CD14-positive monocyte (primary cell): ENCODE results near the gene PYM1. TPM values are rescaled to one million over a fixed set of nuclear protein-coding genes. Genes with fewer than 3 reads are reported as not detected.

ENCODE experiments used
- DNase-seq, 3 donors: peaks; one replicate each; pipeline ENCODE4 v3.0.0-alpha.2; 2011 to 2022
- H2AFZ ChIP-seq: 2 replicates; pipeline ENCODE4 v1.6.0; 2012; ENCODE audit warnings: mild to moderate bottlenecking, low read depth, low read length, inconsistent platforms; ENCODE audit not compliant: insufficient read depth, poor library complexity, severe bottlenecking
- H3K27ac ChIP-seq, 2 donors: 1 replicate in 1 of 2; 2 replicates in 1 of 2; pipeline ENCODE4 v1.5.1; 2012 to 2013; ENCODE audit warnings: low read length in 2 of 2, control low read depth in 1 of 2, inconsistent platforms in 1 of 2, low read depth in 1 of 2, mild to moderate bottlenecking in 1 of 2
- H3K27me3 ChIP-seq, 2 donors: one replicate each; pipeline versions ENCODE4 v1.6.0 to v1.6.1; 2011 to 2013; ENCODE audit warnings: low read length in 2 of 2; ENCODE audit not compliant: control insufficient read depth in 2 of 2, insufficient read depth in 2 of 2
- H3K36me3 ChIP-seq, 2 donors: replicated peaks in 1 of 2; 1 replicate in 1 of 2; 2 replicates in 1 of 2; pipeline versions ENCODE4 v1.5.1 to v1.6.1; 2012 to 2013; ENCODE audit warnings: low read length in 2 of 2, control low read depth in 1 of 2, inconsistent platforms in 1 of 2, mild to moderate bottlenecking in 1 of 2; ENCODE audit not compliant: insufficient read depth in 2 of 2, control insufficient read depth in 1 of 2
- H3K4me1 ChIP-seq, 2 donors: 1 replicate in 1 of 2; 2 replicates in 1 of 2; pipeline versions ENCODE4 v1.5.1 to v1.6.1; 2012 to 2013; ENCODE audit warnings: low read length in 2 of 2, control low read depth in 1 of 2, inconsistent platforms in 1 of 2, mild to moderate bottlenecking in 1 of 2, moderate library complexity in 1 of 2; ENCODE audit not compliant: insufficient read depth in 2 of 2, control insufficient read depth in 1 of 2
- H3K4me2 ChIP-seq: replicated peaks from 2 replicates; pipeline ENCODE3; 2012; ENCODE audit warnings: low read length, moderate library complexity, mild to moderate bottlenecking; ENCODE audit not compliant: poor library complexity, severe bottlenecking; ENCODE audit errors: extremely low read depth
- H3K4me3 ChIP-seq, 3 experiments: fragments of 200-600 bp in 1 of 3; sonication (generic) in 1 of 3; replicated peaks in 1 of 3; 1 replicate in 2 of 3; 2 replicates in 1 of 3; pipeline ENCODE4 v1.5.1; 2011 to 2013; ENCODE audit warnings: low read length in 3 of 3, mild to moderate bottlenecking in 3 of 3, control low read depth in 2 of 3, low read depth in 2 of 3, inconsistent platforms in 1 of 3, moderate library complexity in 1 of 3
- H3K79me2 ChIP-seq: 2 replicates; pipeline ENCODE4 v1.6.0; 2012; ENCODE audit warnings: mild to moderate bottlenecking, control low read depth, inconsistent platforms, low read length, moderate library complexity; ENCODE audit not compliant: insufficient read depth
- H3K9ac ChIP-seq: 2 replicates; pipeline ENCODE4 v1.6.0; 2017; ENCODE audit warnings: low read length, mild to moderate bottlenecking; ENCODE audit not compliant: insufficient read depth, poor library complexity, severe bottlenecking
- H3K9me3 ChIP-seq, 2 donors: replicated peaks in 1 of 2; 1 replicate in 1 of 2; 2 replicates in 1 of 2; pipeline versions ENCODE4 v1.5.1 to v1.6.1; 2012 to 2013; ENCODE audit warnings: low read length in 2 of 2, control low read depth in 1 of 2; ENCODE audit not compliant: control insufficient read depth in 1 of 2, insufficient read depth in 1 of 2
- H4K20me1 ChIP-seq: 2 replicates; pipeline ENCODE4 v1.6.0; 2012; ENCODE audit warnings: mild to moderate bottlenecking, low read length, control low read depth, moderate library complexity; ENCODE audit not compliant: insufficient read depth
- H3K27ac Mint-ChIP-seq, 7 donors: one replicate each; pipeline ENCODE4 v1.8.0; 2020; ENCODE audit warnings: mild to moderate bottlenecking in 7 of 7, mixed read lengths in 7 of 7, moderate library complexity in 6 of 7, inconsistent platforms in 2 of 7
- H3K27me3 Mint-ChIP-seq, 3 donors: one replicate each; pipeline ENCODE4 v1.8.0; 2021 to 2022; ENCODE audit warnings: low read depth in 3 of 3, mild to moderate bottlenecking in 3 of 3, mixed read lengths in 3 of 3, moderate library complexity in 3 of 3, inconsistent platforms in 1 of 3
- H3K36me3 Mint-ChIP-seq, 2 donors: one replicate each; pipeline ENCODE4 v1.8.0; 2020; ENCODE audit warnings: mixed read lengths in 2 of 2, inconsistent platforms in 1 of 2, mild to moderate bottlenecking in 1 of 2
- H3K4me1 Mint-ChIP-seq: one replicate; pipeline ENCODE4 v1.8.0; 2020; ENCODE audit warnings: mild to moderate bottlenecking, mixed read lengths
- H3K4me3 Mint-ChIP-seq, 2 donors: one replicate each; pipeline ENCODE4 v1.8.0; 2020; ENCODE audit warnings: mild to moderate bottlenecking in 2 of 2, mixed read lengths in 2 of 2, moderate library complexity in 1 of 2
- H3K9me3 Mint-ChIP-seq, 7 donors: one replicate each; pipeline ENCODE4 v1.8.0; 2020 to 2022; ENCODE audit warnings: mixed read lengths in 7 of 7, mild to moderate bottlenecking in 6 of 7, moderate library complexity in 6 of 7, inconsistent platforms in 2 of 7
- CTCF ChIP-seq: fragments of 200-600 bp; IDR thresholded peaks from one replicate; pipeline ENCODE4 v1.8.0; 2022; ENCODE audit warnings: antibody characterized with exemption, mild to moderate bottlenecking
- WGBS: methylation state at CpG from one replicate; pipeline ENCODE4 v1.1.5; 2013; ENCODE audit warnings: missing lambda C conversion rate; ENCODE audit not compliant: insufficient coverage; 5-methylcytosine and 5-hydroxymethylcytosine counted together
- intact Hi-C, 2 donors: fragments of 100-400 bp; cut with micrococcal nuclease; formaldehyde crosslinking; loops; one replicate each; pipeline versions ENCODE4 v1.15.0 to v1.15.1; 2023
- polyA plus RNA-seq, 3 donors: library from polyadenylated mRNA; depleted of rRNA in 1 of 3; unstranded in 2 of 3; stranded (reverse) in 1 of 3; fragments of 300-500 nt in 2 of 3; fragments of >200 nt in 1 of 3; fragmentation: Illumina TruSeq in 2 of 3; gene quantifications; 1 replicate in 2 of 3; 2 replicates in 1 of 3; pipeline ENCODE4 v1.2.3, GENCODE V29; 2012 to 2021

Gene PYM1
- polyA plus RNA-seq, 3 donors: 17.3 to 47.1 (median 39.5) TPM

- Mint-ChIP-seq H3K27ac (peak overlapping the region in 1 of 7 donors; percentile 39), H3K27me3 (peaks cover 0 to 3% (median 1%) of the 10 kb centered on the region in 3 donors), H3K36me3 (peaks cover 38 to 44% of the 10 kb centered on the region in 2 donors), H3K4me3 (no peak overlapping the region), H3K9me3 (no peaks in the 10 kb centered on the region), H3K4me1 (peaks cover 48% of the 10 kb centered on the region)
- no peak for DNase-seq
- Histone ChIP-seq H3K4me1 (peaks cover 37 to 40% of the 10 kb centered on the region in 2 donors), H3K4me2 (no peak overlapping the region), H3K36me3 (peaks cover 32 to 46% of the 10 kb centered on the region in 2 donors), H3K27ac (no peak overlapping the region), H3K27me3 (no peaks in the 10 kb centered on the region), H3K4me3 (no peak overlapping the region), H4K20me1 (peaks cover 13% of the 10 kb centered on the region), H3K9ac (no peak overlapping the region), H2AFZ (no peak overlapping the region), H3K79me2 (peaks cover 34% of the 10 kb centered on the region), H3K9me3 (no peaks in the 10 kb centered on the region)
- WGBS: 100% methylated on average over 1 of the region's 1 CpG
- intact Hi-C loops: loop anchor here in 1 of 2 donors (5.0 kb wide), 1 partner anchor 33 kb away; the partner anchor contains the start of genes CDK2 and PMEL
- TF ChIP-seq CTCF: no peak
Measured at GRCh38 chr12:55934773-55935172, 7.1 kb upstream of the PYM1 start.

DNA sequence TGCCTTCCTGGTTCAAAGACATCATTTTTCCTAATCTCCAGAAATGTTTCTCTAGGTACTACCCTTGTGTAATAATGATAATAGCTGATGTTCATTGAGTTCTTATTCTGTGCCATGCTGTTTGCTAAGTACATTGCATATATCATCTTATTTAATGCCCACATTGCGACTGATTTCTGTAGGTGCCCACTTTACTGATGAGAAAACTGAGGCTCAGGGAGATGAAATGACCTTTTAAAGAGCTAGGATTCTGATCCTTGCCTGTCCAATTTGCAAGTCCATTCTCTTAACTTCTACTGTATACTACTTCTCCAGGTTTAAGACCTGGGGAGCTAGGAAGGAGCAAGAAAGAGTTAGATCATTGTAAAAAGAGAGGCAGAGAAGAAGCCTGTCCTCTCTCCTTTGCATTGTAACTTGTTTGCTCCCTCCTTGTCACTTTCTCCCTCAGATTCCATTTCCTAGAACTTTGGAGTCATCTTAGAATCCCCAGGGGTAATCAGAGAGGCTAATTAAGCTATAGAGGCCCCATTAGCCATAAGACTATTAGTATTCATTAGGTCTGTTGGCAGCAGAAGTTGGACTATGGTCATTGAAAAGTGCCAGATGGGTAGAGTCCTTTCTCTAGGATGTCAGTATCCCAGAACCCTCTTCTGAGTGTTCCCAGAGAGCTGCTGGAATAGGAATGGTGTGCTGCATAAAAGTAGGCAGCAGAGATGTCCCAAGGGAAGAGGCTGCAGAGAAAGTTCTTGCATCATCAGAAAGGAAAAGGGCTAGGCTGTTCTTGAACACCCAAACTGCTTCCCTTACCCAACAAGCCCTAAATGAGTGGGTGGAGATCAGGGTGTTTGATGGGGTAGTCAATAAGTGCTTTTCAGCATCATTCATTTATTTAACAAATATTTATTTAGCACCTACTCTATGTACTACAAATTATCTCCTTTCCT is 6.4 kb upstream of the PYM1 start:
- H3K27ac ChIP-seq: peak overlapping the region in 1 of 2 donors; percentile 96

More for the DNA sequence above, 6.4 kb upstream of the PYM1 start:
- Histone ChIP-seq H2AFZ (no peak overlapping the region), H3K9ac (no peak overlapping the region), H3K4me1 (peaks cover 44 to 47% of the 10 kb centered on the region in 2 donors), H3K4me2 (peak overlapping the region; percentile 88), H3K79me2 (peaks cover 38% of the 10 kb centered on the region), H3K9me3 (no peaks in the 10 kb centered on the region), H3K4me3 (no peak overlapping the region), H3K27me3 (no peaks in the 10 kb centered on the region), H4K20me1 (peaks cover 13% of the 10 kb centered on the region), H3K36me3 (peaks cover 25 to 39% of the 10 kb centered on the region in 2 donors)
- Mint-ChIP-seq H3K4me3 (no peak overlapping the region), H3K27ac (peak overlapping the region in 4 of 7 donors; percentile 15 to 46 (median 16)), H3K9me3 (no peaks in the 10 kb centered on the region), H3K27me3 (peaks cover 0 to 3% (median 1%) of the 10 kb centered on the region in 3 donors), H3K4me1 (peaks cover 53% of the 10 kb centered on the region), H3K36me3 (peaks cover 34 to 38% of the 10 kb centered on the region in 2 donors)
- no peak for TF ChIP-seq CTCF
- intact Hi-C loops: loop anchor here in 1 of 2 donors (5.0 kb wide), 1 partner anchor 33 kb away; the partner anchor contains the start of genes CDK2 and PMEL
- WGBS: no CpG with 5 or more reads among the region's 1 CpG
- DNase-seq: no peak
